Endothelial cell of umbilical vein (primary cell): Measurements from ENCODE around the gene SLC9A9.

ENCODE experiments used
- CTCF ChIP-seq, 2 donors: IDR thresholded peaks; 1 replicate in 1 of 2; 2 replicates in 1 of 2; pipeline ENCODE4 v1.5.1; 2011; ENCODE audit warnings: low read length in 2 of 2, mild to moderate bottlenecking in 2 of 2, moderate library complexity in 2 of 2, control low read depth in 1 of 2, inconsistent platforms in 1 of 2, low read depth in 1 of 2; ENCODE audit not compliant: insufficient read depth in 1 of 2; ENCODE audit errors: extremely low read depth in 1 of 2
- EZH2 ChIP-seq: IDR thresholded peaks from 2 replicates; pipeline ENCODE4 v1.6.1; 2012; ENCODE audit warnings: borderline replicate concordance, low read depth, mild to moderate bottlenecking, moderate library complexity, low read length, inconsistent platforms; ENCODE audit not compliant: severe bottlenecking
- POLR2A ChIP-seq: IDR thresholded peaks from 2 replicates; pipeline ENCODE4 v1.6.1; 2012; ENCODE audit warnings: low read depth, mild to moderate bottlenecking, control low read depth, low read length
- POLR2AphosphoS5 ChIP-seq: IDR thresholded peaks from 2 replicates; pipeline ENCODE4 v1.6.1; 2012; ENCODE audit warnings: low read depth, mild to moderate bottlenecking, control low read depth, low read length, moderate library complexity; ENCODE audit not compliant: insufficient read depth

GRCh38 chr3:143402602-143403001, 445.7 kb downstream of the SLC9A9 start:
- TF ChIP-seq CTCF (IDR thresholded peaks at IDR 0.05; ENCODE audit: extremely low read depth in 1 of 2, insufficient read depth in 1 of 2, low read depth in 1 of 2, low read length in 2 of 2) (no peak), POLR2AphosphoS5 (no peak), POLR2A (no peak), EZH2 (no peak)
